ENCODE data around the gene HIVEP2. TPM values are rescaled to one million over a fixed set of nuclear protein-coding genes. Genes with fewer than 3 reads are reported as not detected.

HIVEP2 gene
- total and polyA plus RNA-seq, 2 donors (not counting 1 experiment from before 2014, with no cell fraction given) = 5.8 to 31.9 TPM

DNA sequence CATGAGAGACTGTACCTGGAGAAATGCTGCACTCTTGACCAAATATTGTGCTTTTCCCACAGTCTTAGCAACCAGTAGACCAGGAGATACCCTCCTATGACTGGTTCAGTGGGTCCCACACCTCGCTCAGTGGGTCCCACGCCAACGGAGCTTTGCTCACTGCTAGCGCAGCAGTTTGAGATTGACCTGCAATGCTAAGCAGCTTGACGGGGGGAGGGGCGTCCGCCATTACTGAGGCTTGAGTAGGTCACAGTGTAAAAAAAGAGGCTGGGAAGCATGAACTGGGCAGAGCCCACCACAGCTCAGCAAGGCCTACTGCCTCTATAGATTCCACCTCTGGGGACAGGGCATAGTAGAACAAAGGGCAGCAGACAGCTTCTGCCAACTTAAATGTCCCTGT is 49.0 kb upstream of the HIVEP2 start:
- Histone ChIP-seq H3K9ac (ENCODE audit: low read length) (no peak overlapping the region), H3K36me3 (replicated peaks in 1 of 2; ENCODE audit: control extremely low read depth in 1 of 2, control insufficient read depth in 1 of 2, extremely low read depth in 1 of 2, insufficient read depth in 2 of 2, low read length in 1 of 2) (no peaks in the 10 kb centered on the region), H2AFZ (ENCODE audit: insufficient read depth, low read depth, low read length, poor library complexity, severe bottlenecking) (no peak overlapping the region), H3K27ac (ENCODE audit: low read length in 2 of 2) (no peak overlapping the region), H3K9me3 (ENCODE audit: control extremely low read depth in 1 of 3, control insufficient read depth in 2 of 3, insufficient read depth in 1 of 3, low read length in 2 of 3) (peaks cover 0 to 4% (median 0%) of the 10 kb centered on the region in 3 donors), H4K20me1 (ENCODE audit: control insufficient read depth, insufficient read depth, low read length, poor library complexity, severe bottlenecking) (no peaks in the 10 kb centered on the region), H3K27me3 (replicated peaks in 1 of 4; ENCODE audit: control extremely low read depth in 1 of 4, control insufficient read depth in 3 of 4, insufficient read depth in 4 of 4, low read length in 3 of 4) (no peaks in the 10 kb centered on the region), H3K4me1 (ENCODE audit: control insufficient read depth in 2 of 2, insufficient read depth in 2 of 2, low read length in 2 of 2) (no peaks in the 10 kb centered on the region), H3K4me3 (ENCODE audit: control extremely low read depth in 1 of 5, extremely low read depth in 1 of 5, insufficient read depth in 1 of 5, low read depth in 2 of 5, low read length in 4 of 5) (no peak overlapping the region), H3K79me2 (ENCODE audit: control insufficient read depth, insufficient read depth, low read length) (no peaks in the 10 kb centered on the region), H3K4me2 (replicated peaks; ENCODE audit: low read depth, low read length, poor library complexity, severe bottlenecking) (no peak overlapping the region)
- peaks cover 2% of the 10 kb centered on the region for H3K9me3 Mint-ChIP-seq (ENCODE audit: insufficient read depth)
- peaks cover 2% of the 10 kb centered on the region for H3K27me3 Mint-ChIP-seq
- CTCF ChIA-PET = no interaction called here
- H3K4me3 Mint-ChIP-seq = no peak overlapping the region
- no peak overlapping the region for H3K27ac Mint-ChIP-seq
- TF ChIP-seq EZH2 (IDR thresholded peaks at IDR 0.05; ENCODE audit: borderline replicate concordance, insufficient read depth, low read depth, low read length, poor library complexity, severe bottlenecking) (no peak), CTCF (IDR thresholded peaks at IDR 0.05) (no peak)
- H3K4me1 Mint-ChIP-seq = no peaks in the 10 kb centered on the region
- WGBS (ENCODE audit: insufficient coverage) = 98% methylated on average over 7 of the region's 7 CpGs
- intact Hi-C loops (cut with micrococcal nuclease) = no loop called here
- POLR2A ChIA-PET = no interaction called here
- DNase-seq (no peak), ATAC-seq (ENCODE audit: low read depth) (no peak)

- H3K27me3 ChIP-seq (replicated peaks in 1 of 4; ENCODE audit: control extremely low read depth in 1 of 4, control insufficient read depth in 3 of 4, insufficient read depth in 4 of 4, low read length in 3 of 4) = no peaks in the 10 kb centered on the region
- intact Hi-C loops (cut with micrococcal nuclease) = no loop called here
- H4K20me1 ChIP-seq (ENCODE audit: control insufficient read depth, insufficient read depth, low read length, poor library complexity, severe bottlenecking) = no peaks in the 10 kb centered on the region
- ChIA-PET CTCF (no interaction called here), POLR2A (no interaction called here)
- H3K9me3 Mint-ChIP-seq (ENCODE audit: insufficient read depth) = no peaks in the 10 kb centered on the region
- peaks cover 0 to 9% (median 0%) of the 10 kb centered on the region in 3 donors for H3K9me3 ChIP-seq (ENCODE audit: control extremely low read depth in 1 of 3, control insufficient read depth in 2 of 3, insufficient read depth in 1 of 3, low read length in 2 of 3)
- no peak overlapping the region for H3K4me3 Mint-ChIP-seq
- no peak overlapping the region for H3K27ac ChIP-seq (ENCODE audit: low read length in 2 of 2)
- TF ChIP-seq CTCF (IDR thresholded peaks at IDR 0.05) (no peak), EZH2 (IDR thresholded peaks at IDR 0.05; ENCODE audit: borderline replicate concordance, insufficient read depth, low read depth, low read length, poor library complexity, severe bottlenecking) (no peak)
- H3K9ac ChIP-seq (ENCODE audit: low read length) = no peak overlapping the region
- no peaks in the 10 kb centered on the region for H3K79me2 ChIP-seq (ENCODE audit: control insufficient read depth, insufficient read depth, low read length)
- peaks cover 7% of the 10 kb centered on the region for H3K4me1 Mint-ChIP-seq
- no peak overlapping the region for H2AFZ ChIP-seq (ENCODE audit: insufficient read depth, low read depth, low read length, poor library complexity, severe bottlenecking)
- no peak overlapping the region for H3K27ac Mint-ChIP-seq
- H3K36me3 ChIP-seq (replicated peaks in 1 of 2; ENCODE audit: control extremely low read depth in 1 of 2, control insufficient read depth in 1 of 2, extremely low read depth in 1 of 2, insufficient read depth in 2 of 2, low read length in 1 of 2) = no peaks in the 10 kb centered on the region
- H3K27me3 Mint-ChIP-seq = peaks cover 4% of the 10 kb centered on the region
- no peak overlapping the region for H3K4me3 ChIP-seq (ENCODE audit: control extremely low read depth in 1 of 5, extremely low read depth in 1 of 5, insufficient read depth in 1 of 5, low read depth in 2 of 5, low read length in 4 of 5)
- no peak for ATAC-seq (ENCODE audit: low read depth)
- H3K4me1 ChIP-seq (ENCODE audit: control insufficient read depth in 2 of 2, insufficient read depth in 2 of 2, low read length in 2 of 2) = no peaks in the 10 kb centered on the region
- H3K4me2 ChIP-seq (replicated peaks; ENCODE audit: low read depth, low read length, poor library complexity, severe bottlenecking) = no peak overlapping the region
- no peak for DNase-seq
Measured at GRCh38 chr6:142987490-142987889, 42.5 kb upstream of the HIVEP2 start.
